ENCODE measurements around the gene PLEKHA8.

PLEKHA8 gene

DNA sequence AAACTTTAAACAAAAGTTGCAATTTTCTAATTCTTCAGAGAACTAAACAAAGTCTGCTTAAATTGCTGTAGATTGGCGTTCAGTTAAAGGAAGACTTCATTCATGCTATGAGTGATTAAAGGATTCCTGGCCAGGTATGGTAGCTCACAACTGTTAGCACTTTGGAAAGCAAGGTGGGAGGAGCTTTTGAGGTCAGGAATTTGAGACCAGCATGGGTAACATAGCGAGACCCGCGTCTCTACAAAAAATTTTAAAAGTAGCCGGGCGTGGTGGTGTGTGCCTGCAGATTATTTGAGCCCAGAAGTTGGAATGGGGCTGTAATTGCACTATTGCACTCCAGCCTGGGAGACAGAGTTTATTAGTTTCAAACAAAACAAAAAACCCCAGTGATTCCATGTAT lies 25.1 kb upstream of the PLEKHA8 start:
- Histone ChIP-seq H3K4me3 (no peak overlapping the region), H3K27ac (no peak overlapping the region)
- no peak for DNase-seq (ENCODE audit: low spot score)
- TF ChIP-seq, protein P1, sequence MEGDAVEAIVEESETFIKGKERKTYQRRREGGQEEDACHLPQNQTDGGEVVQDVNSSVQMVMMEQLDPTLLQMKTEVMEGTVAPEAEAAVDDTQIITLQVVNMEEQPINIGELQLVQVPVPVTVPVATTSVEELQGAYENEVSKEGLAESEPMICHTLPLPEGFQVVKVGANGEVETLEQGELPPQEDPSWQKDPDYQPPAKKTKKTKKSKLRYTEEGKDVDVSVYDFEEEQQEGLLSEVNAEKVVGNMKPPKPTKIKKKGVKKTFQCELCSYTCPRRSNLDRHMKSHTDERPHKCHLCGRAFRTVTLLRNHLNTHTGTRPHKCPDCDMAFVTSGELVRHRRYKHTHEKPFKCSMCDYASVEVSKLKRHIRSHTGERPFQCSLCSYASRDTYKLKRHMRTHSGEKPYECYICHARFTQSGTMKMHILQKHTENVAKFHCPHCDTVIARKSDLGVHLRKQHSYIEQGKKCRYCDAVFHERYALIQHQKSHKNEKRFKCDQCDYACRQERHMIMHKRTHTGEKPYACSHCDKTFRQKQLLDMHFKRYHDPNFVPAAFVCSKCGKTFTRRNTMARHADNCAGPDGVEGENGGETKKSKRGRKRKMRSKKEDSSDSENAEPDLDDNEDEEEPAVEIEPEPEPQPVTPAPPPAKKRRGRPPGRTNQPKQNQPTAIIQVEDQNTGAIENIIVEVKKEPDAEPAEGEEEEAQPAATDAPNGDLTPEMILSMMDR (IDR thresholded peaks at IDR 0.05): no peak

DNA sequence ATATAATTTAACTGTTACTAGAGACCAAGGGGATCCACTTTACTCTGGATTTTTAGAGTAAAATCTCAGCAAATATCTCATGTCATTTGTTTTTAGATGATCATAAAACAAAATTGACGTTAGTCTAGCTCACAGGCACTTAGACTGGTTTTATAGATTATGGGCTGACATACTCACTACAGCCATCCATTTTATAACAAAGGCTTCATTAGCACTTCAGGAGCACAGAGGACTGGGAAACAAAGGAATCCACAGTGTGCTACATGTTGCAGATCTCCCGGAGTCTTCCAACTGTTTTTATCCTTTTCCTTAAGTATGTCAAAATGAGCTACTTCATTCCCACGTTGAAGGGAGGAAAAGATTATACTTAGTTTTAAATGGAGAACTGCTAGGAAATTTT lies 22.7 kb upstream of the PLEKHA8 start:
- H3K4me3 ChIP-seq: no peak overlapping the region
- DNase-seq (ENCODE audit: low spot score): no peak
- TF ChIP-seq, protein P1 (IDR thresholded peaks at IDR 0.05): no peak
- no peak overlapping the region for H3K27ac ChIP-seq

DNA sequence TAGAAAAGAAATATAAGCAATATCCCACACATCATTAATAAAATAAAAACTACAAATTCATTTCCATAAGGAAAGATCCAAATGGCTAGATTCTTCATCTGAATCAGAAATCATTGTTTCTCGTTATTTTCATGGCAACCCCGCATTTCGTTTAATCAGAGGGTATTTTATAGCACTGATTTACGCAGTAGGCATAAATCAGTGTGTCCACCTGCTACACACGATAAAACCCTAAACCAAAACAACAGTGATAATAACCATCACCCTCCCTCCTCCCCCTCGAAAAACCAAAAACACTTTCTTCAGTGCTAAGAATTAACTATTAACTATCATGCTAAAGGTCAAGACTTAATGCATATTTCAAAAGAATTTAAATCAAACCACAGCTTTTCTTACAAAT lies 18.2 kb upstream of the PLEKHA8 start:
- TF ChIP-seq, protein P1 (IDR thresholded peaks at IDR 0.05): no peak
- H3K4me3 ChIP-seq: no peak overlapping the region
- no peak for DNase-seq (ENCODE audit: low spot score)
- no peak overlapping the region for H3K27ac ChIP-seq

DNA sequence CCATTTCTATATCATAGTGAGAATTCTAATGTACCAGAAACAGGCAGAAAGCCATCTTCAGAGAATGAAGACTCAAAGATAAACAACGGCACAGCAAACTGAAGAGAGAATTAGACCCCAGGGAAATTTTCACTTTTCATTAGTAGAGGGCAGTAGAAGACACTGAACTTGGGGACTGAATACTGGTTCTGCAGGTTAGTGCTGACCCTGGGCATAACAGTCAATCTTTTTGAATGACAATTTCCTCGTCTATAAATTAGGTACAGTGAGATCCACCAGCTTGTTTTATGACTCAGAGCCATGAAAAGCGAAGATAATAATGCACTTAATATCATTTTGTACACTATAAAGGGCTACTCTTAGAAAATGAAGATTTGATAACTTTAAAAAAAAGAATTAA lies 15.5 kb upstream of the PLEKHA8 start:
- TF ChIP-seq, protein P1 (IDR thresholded peaks at IDR 0.05): no peak

DNA sequence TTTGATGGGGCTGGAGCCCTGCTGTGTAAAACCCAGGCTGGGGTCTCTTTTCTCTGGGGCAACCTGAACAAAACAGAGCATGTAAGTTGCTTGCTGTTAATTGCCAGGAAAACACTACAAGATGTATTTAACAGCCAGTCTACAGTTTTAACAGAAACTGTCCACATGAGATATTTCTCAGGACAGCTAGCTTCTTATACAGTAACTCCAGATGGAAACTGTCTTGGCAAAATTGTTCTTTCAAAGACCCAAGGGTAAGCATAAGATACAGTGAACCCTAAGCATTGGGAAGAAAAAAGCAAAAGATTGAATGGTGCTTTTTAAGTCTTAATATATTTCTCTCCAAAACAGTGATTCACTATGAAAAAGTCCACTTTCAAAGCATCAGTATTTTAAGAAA lies 9.8 kb upstream of the PLEKHA8 start:
- TF ChIP-seq, protein P1 (IDR thresholded peaks at IDR 0.05): no peak
- Histone ChIP-seq H3K27ac (no peak overlapping the region), H3K4me3 (no peak overlapping the region)
- DNase-seq (ENCODE audit: low spot score): no peak

More for the DNA sequence above, 15.5 kb upstream of the PLEKHA8 start:
- H3K27ac ChIP-seq: no peak overlapping the region
- no peak overlapping the region for H3K4me3 ChIP-seq
- no peak for DNase-seq (ENCODE audit: low spot score)

DNA sequence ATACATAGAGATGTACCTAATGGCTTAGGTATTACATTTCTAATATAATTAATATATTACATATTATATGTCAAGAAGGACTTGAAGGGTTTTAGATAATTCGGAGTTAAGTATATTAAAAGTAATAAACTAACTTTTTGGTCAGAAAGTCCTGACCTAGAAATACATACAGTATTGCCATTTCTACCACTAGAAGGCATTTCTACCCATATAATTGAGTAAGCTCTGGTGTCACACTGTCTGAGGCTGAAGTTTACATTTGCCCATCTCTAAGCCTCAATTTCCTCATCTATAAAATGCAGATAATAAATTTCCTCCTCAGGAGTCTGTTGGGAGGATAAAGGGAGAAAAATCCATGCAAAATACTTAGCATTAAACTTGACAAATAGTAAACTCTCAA lies 8.8 kb upstream of the PLEKHA8 start:
- TF ChIP-seq, protein P1 (IDR thresholded peaks at IDR 0.05): no peak
- Histone ChIP-seq H3K4me3 (no peak overlapping the region), H3K27ac (no peak overlapping the region)
- DNase-seq (ENCODE audit: low spot score): no peak

DNA sequence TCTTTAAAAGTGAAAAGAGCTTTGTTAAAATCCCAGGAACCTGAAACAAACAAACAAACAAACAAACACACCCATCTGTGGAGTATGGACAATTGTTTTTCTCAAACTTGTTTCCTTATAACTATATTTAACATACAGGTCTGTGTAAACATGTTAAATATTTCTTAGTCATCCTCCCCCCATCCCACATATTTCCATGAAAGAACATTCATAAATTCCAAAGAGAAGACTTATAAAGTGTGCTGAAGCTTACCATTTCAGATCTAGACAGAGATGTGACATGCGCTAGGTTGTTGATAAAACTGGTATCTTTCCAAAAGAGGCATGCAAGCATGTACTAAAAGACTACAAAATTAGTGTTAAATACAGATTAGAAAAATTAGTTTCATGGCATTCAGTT lies 8.3 kb upstream of the PLEKHA8 start:
- Histone ChIP-seq H3K4me3 (no peak overlapping the region), H3K27ac (no peak overlapping the region)
- DNase-seq (ENCODE audit: low spot score): no peak
- TF ChIP-seq, protein P1 (IDR thresholded peaks at IDR 0.05): no peak
